ENCODE data around the gene KRT81.
"Not testable (repeated sequence)": the region's sequence is repeated elsewhere in the genome, so short reads cannot be mapped to it uniquely, and the experiment has no call there.

The KRT81 gene

GRCh38 chr12:52317468-52318052 is 26.2 kb upstream of the KRT81 start:
- DNase-seq (ENCODE audit: low spot score) = no peak

- no peak for DNase-seq (ENCODE audit: low spot score)
Observed at GRCh38 chr12:52316701-52317100, 25.4 kb upstream of the KRT81 start.

- no peak for DNase-seq (ENCODE audit: low spot score)
Observed at GRCh38 chr12:52316290-52316689, 25.0 kb upstream of the KRT81 start.

GRCh38 chr12:52315721-52316120 is 24.4 kb upstream of the KRT81 start:
- DNase-seq (ENCODE audit: low spot score) = not testable (repeated sequence)

- DNase-seq (ENCODE audit: low spot score) = no peak
Observed at GRCh38 chr12:52314511-52314910, 23.2 kb upstream of the KRT81 start.

DNA sequence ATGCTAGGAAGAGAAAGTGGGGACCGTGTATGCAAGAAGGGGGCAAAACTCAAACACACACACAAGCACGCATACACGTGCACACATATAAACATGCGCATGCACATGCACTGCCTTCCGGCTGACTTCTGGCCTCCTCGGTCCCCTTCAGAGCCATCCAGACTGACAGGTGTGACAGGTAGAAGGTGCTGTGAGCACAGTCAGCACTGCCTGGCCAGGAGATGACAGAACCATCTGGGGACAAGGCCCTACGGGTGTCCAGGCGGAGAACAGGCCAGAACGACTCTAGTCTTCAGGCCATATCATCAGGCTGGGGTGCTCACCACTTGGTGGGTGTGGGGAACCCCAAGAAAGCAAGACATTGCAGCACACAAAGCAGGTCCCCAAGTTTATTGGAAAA is 22.6 kb upstream of the KRT81 start:
- no peak for DNase-seq (ENCODE audit: low spot score)

- no peak for DNase-seq (ENCODE audit: low spot score)
Observed at GRCh38 chr12:52313461-52313860, 22.1 kb upstream of the KRT81 start.

DNA sequence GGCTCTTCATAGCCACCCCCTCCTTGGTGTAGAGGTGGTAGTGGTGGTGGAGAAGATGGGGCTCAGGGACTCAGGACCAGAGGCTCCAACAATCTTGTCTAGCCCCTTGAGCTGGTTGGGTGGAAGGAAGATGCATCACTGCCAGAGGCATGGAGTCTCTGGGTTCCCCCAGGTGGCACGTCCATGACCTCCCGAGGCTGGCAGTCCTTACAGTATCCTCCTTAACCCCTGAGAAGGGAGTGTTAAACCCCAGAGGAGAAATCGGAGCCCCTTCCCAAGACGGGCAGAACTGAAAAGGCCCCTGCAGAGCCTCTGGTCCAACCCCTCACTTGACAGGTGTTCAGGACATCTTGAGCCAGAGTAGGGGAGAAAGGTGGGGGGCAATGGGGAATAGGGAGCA is 20.8 kb upstream of the KRT81 start:
- no peak for DNase-seq (ENCODE audit: low spot score)

GRCh38 chr12:52311285-52311648 is 19.9 kb upstream of the KRT81 start:
- DNase-seq (ENCODE audit: low spot score) = no peak

DNA sequence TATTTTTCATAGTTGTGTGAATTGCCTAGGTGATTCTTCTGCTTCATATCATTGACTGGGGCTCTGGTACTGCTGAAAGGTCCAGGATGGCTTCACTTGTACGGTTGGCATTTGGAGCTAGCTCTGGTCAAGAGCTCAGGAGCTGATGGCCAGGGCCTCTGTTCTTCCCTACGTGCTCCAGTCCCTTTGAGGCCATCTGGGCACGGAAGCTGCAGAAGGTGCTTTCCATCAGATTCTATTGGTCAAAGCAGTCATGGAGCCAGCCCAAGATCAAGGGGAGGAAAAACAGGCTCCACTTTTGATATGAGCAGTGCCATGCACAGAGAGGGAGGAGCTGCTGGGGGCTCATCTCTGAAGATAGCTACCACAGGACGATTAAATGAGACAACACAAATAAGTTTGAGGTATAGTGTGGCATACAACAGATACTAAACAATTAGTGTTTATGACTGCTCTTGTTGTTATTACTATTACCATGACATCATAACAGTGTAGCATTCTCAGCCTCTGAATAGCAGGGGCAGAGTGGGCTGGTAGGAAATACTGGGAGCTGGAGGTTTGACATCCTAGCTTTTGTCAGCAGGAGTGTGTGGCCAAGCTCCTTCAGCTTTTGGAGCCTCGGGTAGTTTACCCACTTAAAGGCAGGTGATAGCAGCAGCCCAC is 19.4 kb upstream of the KRT81 start:
- no peak for DNase-seq (ENCODE audit: low spot score)

- DNase-seq (ENCODE audit: low spot score) = no peak
Observed at GRCh38 chr12:52308806-52309425, 17.6 kb upstream of the KRT81 start.

- peak; percentile 79 for DNase-seq (ENCODE audit: low spot score)
Observed at GRCh38 chr12:52307836-52308805, 16.8 kb upstream of the KRT81 start.

- DNase-seq (ENCODE audit: low spot score) = no peak
Observed at GRCh38 chr12:52306731-52307130, 15.4 kb upstream of the KRT81 start.

- DNase-seq (ENCODE audit: low spot score) = no peak
Observed at GRCh38 chr12:52305921-52306705, 14.8 kb upstream of the KRT81 start.

- DNase-seq (ENCODE audit: low spot score) = not testable (repeated sequence)
Observed at GRCh38 chr12:52304941-52305411, 13.6 kb upstream of the KRT81 start.

- DNase-seq (ENCODE audit: low spot score) = not testable (repeated sequence)
Observed at GRCh38 chr12:52302242-52302914, 11.0 kb upstream of the KRT81 start.

GRCh38 chr12:52301721-52302120 is 10.4 kb upstream of the KRT81 start:
- DNase-seq (ENCODE audit: low spot score) = not testable (repeated sequence)

GRCh38 chr12:52300796-52301691 is 9.7 kb upstream of the KRT81 start:
- no peak for DNase-seq (ENCODE audit: low spot score)

DNA sequence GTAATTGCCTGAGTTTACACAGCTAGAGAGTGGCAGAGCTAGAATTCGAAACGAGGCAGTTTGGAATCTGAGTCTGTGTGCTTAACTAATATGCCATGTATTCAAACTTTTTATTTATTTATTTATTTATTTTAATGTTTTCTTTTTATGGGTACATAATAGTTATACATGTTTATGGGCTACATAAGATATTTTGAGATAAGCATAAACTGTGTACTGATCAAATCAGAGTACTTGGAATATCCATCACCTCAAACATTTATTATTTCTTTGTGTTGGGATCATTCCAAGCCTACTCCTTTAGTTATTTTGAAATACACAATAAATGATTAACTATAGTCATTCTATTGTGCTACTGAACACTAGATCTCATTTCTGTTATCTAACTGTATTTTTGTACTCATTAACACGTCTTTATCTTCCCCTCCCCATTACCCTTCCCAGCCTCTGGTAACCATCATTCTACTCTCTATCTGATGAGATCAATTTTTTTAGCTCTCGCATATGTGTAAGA is 7.4 kb upstream of the KRT81 start:
- no peak for DNase-seq (ENCODE audit: low spot score)
